SK-MEL-5 (cell line): ENCODE data around the gene HECA. TPM values are rescaled to one million over a fixed set of nuclear protein-coding genes. Genes with fewer than 3 reads are reported as not detected.
"Not testable (repeated sequence)": the region's sequence is repeated elsewhere in the genome, so short reads cannot be mapped to it uniquely, and the experiment has no call there.

Source experiments
- DNase-seq: peaks from one replicate; pipeline ENCODE4 v3.0.0-alpha.2; 2016; ENCODE audit warnings: low read depth, low spot score
- in situ Hi-C: cut with HindIII; loops from 2 replicates; pipeline ENCODE4 v1.10.0; 2016; ENCODE audit warnings: low sequenced_read_pairs, high pct_unique_total_duplicates, low pct_unique_long_range_greater_than_20kb
- polyA plus RNA-seq, 2 experiments: library from polyadenylated mRNA; depleted of rRNA; stranded (reverse); fragments of >200 nt; gene quantifications; 2 replicates each; pipeline ENCODE4 v1.2.3, GENCODE V29; 2015
- total RNA-seq: library from RNA; depleted of rRNA; stranded (reverse); fragments of >200 nt; shearing (Covaris generic); gene quantifications from 2 replicates; pipeline ENCODE4 v1.2.3, GENCODE V29; 2014; rRNA removed

Gene HECA
- total RNA-seq, result 5.9 and 6.4 TPM in 2 replicates
- polyA plus RNA-seq (2015; cell fraction: cytosol; rRNA removed), result 5.8 and 6.4 TPM in 2 replicates
- polyA plus RNA-seq (2015; cell fraction: nucleus; rRNA removed), result 3.0 and 3.5 TPM in 2 replicates

GRCh38 chr6:139134817-139135577 is at the start of gene HECA:
Gene HECA, plus strand, starts transcription at chr6:139135080. Its CDS starts 317 bp downstream, at chr6:139135397.
- in situ Hi-C loops, result no loop called here
- DNase-seq, result peak; percentile 90

GRCh38 chr6:139091826-139092225 is 43.1 kb upstream of the HECA start:
- in situ Hi-C loops, result no loop called here

GRCh38 chr6:139099984-139100383 is 34.9 kb upstream of the HECA start:
- DNase-seq, result no peak
- in situ Hi-C loops, result no loop called here

More at GRCh38 chr6:139091826-139092225, 43.1 kb upstream of the HECA start:
- no peak for DNase-seq

- no peak for DNase-seq
- in situ Hi-C loops, result no loop called here
These were observed 27.8 kb upstream of the HECA start for GRCh38 chr6:139107051-139107450.

GRCh38 chr6:139108378-139108777 is 26.5 kb upstream of the HECA start:
- in situ Hi-C loops, result no loop called here
- no peak for DNase-seq

- in situ Hi-C loops, result no loop called here
- DNase-seq, result peak; percentile 58
These were observed 25.3 kb upstream of the HECA start for GRCh38 chr6:139109558-139109957.

- no peak for DNase-seq
- in situ Hi-C loops, result no loop called here
These were observed 22.7 kb upstream of the HECA start for GRCh38 chr6:139112146-139112545.

GRCh38 chr6:139112561-139112960 is 22.3 kb upstream of the HECA start:
- no peak for DNase-seq
- in situ Hi-C loops, result no loop called here

- no peak for DNase-seq
- in situ Hi-C loops, result no loop called here
These were observed 20.1 kb upstream of the HECA start for GRCh38 chr6:139114746-139115145.

GRCh38 chr6:139115989-139116758 is 18.7 kb upstream of the HECA start:
- in situ Hi-C loops, result no loop called here
- DNase-seq, result no peak

- in situ Hi-C loops, result no loop called here
- peak; percentile 22 for DNase-seq
These were observed 17.1 kb upstream of the HECA start for GRCh38 chr6:139117734-139118133.

GRCh38 chr6:139119552-139119951 is 15.3 kb upstream of the HECA start:
- in situ Hi-C loops, result no loop called here
- no peak for DNase-seq

GRCh38 chr6:139122823-139123222 is 12.1 kb upstream of the HECA start:
- DNase-seq, in situ Hi-C loops: not testable (repeated sequence)

GRCh38 chr6:139124887-139125672 is 9.8 kb upstream of the HECA start:
- in situ Hi-C loops, result no loop called here
- DNase-seq, result peak; percentile 81

- in situ Hi-C loops, result no loop called here
- no peak for DNase-seq
These were observed 8.6 kb upstream of the HECA start for GRCh38 chr6:139126255-139126654.

GRCh38 chr6:139126931-139127330 is 7.9 kb upstream of the HECA start:
- DNase-seq, result no peak
- in situ Hi-C loops, result no loop called here

GRCh38 chr6:139129284-139129683 is 5.6 kb upstream of the HECA start:
- DNase-seq, result no peak
- in situ Hi-C loops, result no loop called here

GRCh38 chr6:139131736-139132280 is 3.1 kb upstream of the HECA start:
- no peak for DNase-seq
- in situ Hi-C loops, result no loop called here
